Naive thymus-derived CD8-positive, alpha-beta T cell (primary cell): ENCODE measurements around the gene DSTN. TPM values are rescaled to one million over a fixed set of nuclear protein-coding genes. Genes with fewer than 3 reads are reported as not detected.

Experiments
- ATAC-seq, 2 donors: fragments of 150-1000 bp; cut with Tn5 transposase in 1 of 2; sonication (Bioruptor Pico), chemical (Tn5 transposase) in 1 of 2; 1 replicate in 1 of 2; 2 replicates in 1 of 2; pipeline ENCODE4 v1.10.0; 2021; ENCODE audit warnings: mild to moderate bottlenecking in 2 of 2, moderate library complexity in 2 of 2
- POLR2A ChIA-PET: fragments of 350-600 bp; sonication (Branson Sonifier 250); formaldehyde crosslinking; loops from one replicate; lab custom pipeline; 2021; ENCODE audit warnings: antibody characterized with exemption; lab: Charles Lee
- DNase-seq, 10 donors: peaks; one replicate each; pipeline versions ENCODE4 v3.0.0 to v3.0.0-alpha.2; 2020 to 2022
- H3K27ac Mint-ChIP-seq, 10 donors: one replicate each; pipeline ENCODE4 v1.8.0; 2020 to 2022; ENCODE audit warnings: mild to moderate bottlenecking in 10 of 10, mixed read lengths in 10 of 10, moderate library complexity in 4 of 10, inconsistent platforms in 1 of 10
- H3K27me3 Mint-ChIP-seq, 5 donors: one replicate each; pipeline ENCODE4 v1.8.0; 2021 to 2022; ENCODE audit warnings: mixed read lengths in 5 of 5
- H3K36me3 Mint-ChIP-seq, 3 donors: one replicate each; pipeline ENCODE4 v1.8.0; 2020 to 2022; ENCODE audit warnings: mixed read lengths in 3 of 3, mild to moderate bottlenecking in 2 of 3, inconsistent platforms in 1 of 3
- H3K4me1 Mint-ChIP-seq, 4 donors: one replicate each; pipeline ENCODE4 v1.8.0; 2021 to 2022; ENCODE audit warnings: mixed read lengths in 4 of 4
- H3K4me3 Mint-ChIP-seq, 10 donors: one replicate each; pipeline ENCODE4 v1.8.0; 2020 to 2022; ENCODE audit warnings: mild to moderate bottlenecking in 10 of 10, mixed read lengths in 10 of 10, moderate library complexity in 6 of 10, inconsistent platforms in 1 of 10
- H3K9me3 Mint-ChIP-seq, 9 donors: one replicate each; pipeline ENCODE4 v1.8.0; 2020 to 2022; ENCODE audit warnings: mixed read lengths in 9 of 9, mild to moderate bottlenecking in 3 of 9, inconsistent platforms in 1 of 9, moderate library complexity in 1 of 9
- polyA plus RNA-seq, 3 donors: library from polyadenylated mRNA; unstranded; fragments of 300-500 nt; fragmentation: Illumina TruSeq; gene quantifications; one replicate each; pipeline ENCODE4 v1.2.3, GENCODE V29; 2021
- total RNA-seq, 8 experiments: library from RNA in 2 of 8; stranded (reverse) in 2 of 8; gene quantifications; one replicate each; pipeline ENCODE4 v1.2.3 and lab custom pipeline; 2021 to 2026

DSTN gene
- total and polyA plus RNA-seq, 5 experiments from 2014 or later, result 28.4 to 140 (median 75.1) TPM

DNA sequence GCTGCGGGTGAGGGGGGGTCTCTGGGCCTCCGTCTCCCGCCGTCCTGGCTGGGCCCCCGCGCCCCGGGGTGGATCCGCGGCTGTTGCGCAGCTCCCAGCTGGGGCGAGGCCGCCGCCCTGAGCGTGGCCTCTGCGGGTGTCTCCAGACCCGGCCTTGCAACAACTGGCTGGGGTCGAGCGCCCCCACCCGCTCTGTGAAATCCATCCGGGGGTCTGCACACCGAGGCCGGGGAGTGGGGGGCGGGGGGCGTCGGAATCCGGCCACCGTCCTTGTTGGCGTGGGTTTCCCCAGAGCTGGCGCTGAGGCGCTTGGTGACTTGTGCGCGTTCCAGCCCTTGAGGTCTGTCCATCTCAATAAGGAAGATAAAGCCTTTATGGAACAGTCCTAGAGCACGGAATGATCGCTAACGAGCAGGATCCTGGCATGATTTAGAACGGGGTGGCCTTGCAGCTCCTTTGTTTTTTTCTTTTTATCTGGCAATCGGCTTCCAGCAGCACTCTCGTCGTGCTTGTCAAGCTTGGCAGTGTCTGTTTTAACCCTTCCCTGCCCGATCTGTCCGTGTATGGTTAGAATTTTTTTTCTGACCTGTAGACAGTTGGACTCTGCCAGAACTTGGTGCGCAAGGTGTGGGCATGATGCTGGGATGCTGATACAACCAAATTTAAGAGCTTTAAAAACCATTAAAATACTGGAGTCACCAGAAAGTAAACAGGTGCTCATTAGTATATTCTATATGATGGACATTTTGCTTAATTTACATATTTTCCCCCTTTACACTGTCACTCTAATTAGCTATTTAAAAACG is 675 bp downstream of the DSTN start:
- Mint-ChIP-seq H3K36me3 (peaks cover 0 to 3% (median 2%) of the 10 kb centered on the region in 3 donors), H3K27me3 (peaks cover 0 to 6% (median 0%) of the 10 kb centered on the region in 5 donors), H3K4me3 (peak overlapping the region; percentile 91 to 97 (median 94)), H3K9me3 (peaks cover 0 to 3% (median 0%) of the 10 kb centered on the region in 9 donors), H3K27ac (peak overlapping the region; percentile 75 to 98 (median 91)), H3K4me1 (peaks cover 19 to 37% (median 34%) of the 10 kb centered on the region in 4 donors)
- POLR2A ChIA-PET, result interaction anchor here (0.7 to 2.2 kb wide), 9 partner anchors 40 to 1223 kb away, joined by 3 to 19 read pairs (median 4); partner anchors contain the start of genes KAT14, PET117 and RRBP1
- DNase-seq (peak in 5 of 10 donors; percentile 3 to 40 (median 10)), ATAC-seq (peak; percentile 36 to 40)

DNA sequence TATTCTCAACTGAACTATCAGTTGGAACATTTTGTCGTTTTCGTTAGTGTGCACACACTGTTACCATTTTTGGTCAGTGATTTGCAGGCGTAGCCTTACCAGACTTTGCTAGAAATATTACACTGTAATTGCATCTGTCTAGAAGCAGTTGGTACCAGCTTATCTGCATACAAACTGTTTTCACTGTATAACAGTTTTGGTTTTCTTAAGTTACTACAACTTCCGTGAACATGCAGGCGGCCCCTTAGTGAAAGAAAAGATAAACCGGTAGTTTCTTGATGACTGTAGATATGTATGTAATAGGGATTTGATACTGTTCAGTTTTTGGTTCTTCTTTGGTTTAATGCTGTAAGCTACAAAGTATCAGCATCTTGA is 1.3 kb downstream of the DSTN start:
- peaks cover 0 to 2% (median 0%) of the 10 kb centered on the region in 9 donors for H3K9me3 Mint-ChIP-seq
- H3K36me3 Mint-ChIP-seq, result peaks cover 0 to 8% (median 2%) of the 10 kb centered on the region in 3 donors
- DNase-seq (peak in 3 of 10 donors; percentile 14 to 21 (median 19)), ATAC-seq (no peak)
- H3K27ac Mint-ChIP-seq, result peak overlapping the region in 9 of 10 donors; percentile 75 to 98 (median 91)
- H3K27me3 Mint-ChIP-seq, result peaks cover 0 to 6% (median 0%) of the 10 kb centered on the region in 5 donors
- POLR2A ChIA-PET, result interaction anchor here (0.7 to 2.2 kb wide), 7 partner anchors 40 to 842 kb away, joined by 3 to 19 read pairs (median 5); partner anchors contain the start of genes KAT14, PET117 and RRBP1
- peak overlapping the region; percentile 91 to 97 (median 94) for H3K4me3 Mint-ChIP-seq
- H3K4me1 Mint-ChIP-seq, result peaks cover 22 to 39% (median 38%) of the 10 kb centered on the region in 4 donors

DNA sequence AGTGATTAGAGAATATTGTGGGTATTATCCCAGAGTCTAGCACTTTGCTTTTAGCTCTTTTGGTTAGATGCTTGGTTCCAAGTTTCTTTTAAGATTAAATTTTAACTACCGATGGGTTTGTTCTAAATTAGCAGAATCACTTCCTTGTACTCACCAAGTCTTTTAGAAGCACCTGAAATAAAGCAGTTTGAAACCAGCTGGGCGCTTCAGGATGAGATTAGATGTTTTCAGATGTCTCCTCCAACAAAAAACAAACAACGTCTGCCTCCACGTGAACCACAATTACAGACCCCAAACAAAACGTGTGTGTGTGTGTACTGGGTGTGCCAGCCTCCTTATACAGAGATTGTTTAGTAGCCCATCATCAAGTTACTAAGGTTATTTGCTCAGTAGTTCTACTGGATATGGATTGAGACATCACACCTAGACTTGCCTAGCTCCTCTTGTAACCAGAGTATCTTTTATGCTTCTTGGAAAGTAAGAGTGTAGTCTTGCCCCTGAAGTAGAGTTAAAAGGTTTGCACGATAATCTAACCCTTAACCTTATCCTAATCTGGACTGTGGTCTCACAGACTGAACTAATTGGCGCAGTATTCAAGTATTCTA is 2.3 kb downstream of the DSTN start:
- POLR2A ChIA-PET, result interaction anchor here (0.6 kb wide), 1 partner anchor 13 kb away, joined by 5 read pairs; no protein-coding TSS in a partner anchor
- DNase-seq (no peak), ATAC-seq (no peak)
- peaks cover 0 to 6% (median 0%) of the 10 kb centered on the region in 5 donors for H3K27me3 Mint-ChIP-seq
- peak overlapping the region in 8 of 10 donors; percentile 11 to 96 (median 39) for H3K4me3 Mint-ChIP-seq
- H3K9me3 Mint-ChIP-seq, result no peaks in the 10 kb centered on the region
- peak overlapping the region in 1 of 10 donors; percentile 63 for H3K27ac Mint-ChIP-seq
- peaks cover 0 to 13% (median 2%) of the 10 kb centered on the region in 3 donors for H3K36me3 Mint-ChIP-seq
- peaks cover 22 to 41% (median 38%) of the 10 kb centered on the region in 4 donors for H3K4me1 Mint-ChIP-seq

DNA sequence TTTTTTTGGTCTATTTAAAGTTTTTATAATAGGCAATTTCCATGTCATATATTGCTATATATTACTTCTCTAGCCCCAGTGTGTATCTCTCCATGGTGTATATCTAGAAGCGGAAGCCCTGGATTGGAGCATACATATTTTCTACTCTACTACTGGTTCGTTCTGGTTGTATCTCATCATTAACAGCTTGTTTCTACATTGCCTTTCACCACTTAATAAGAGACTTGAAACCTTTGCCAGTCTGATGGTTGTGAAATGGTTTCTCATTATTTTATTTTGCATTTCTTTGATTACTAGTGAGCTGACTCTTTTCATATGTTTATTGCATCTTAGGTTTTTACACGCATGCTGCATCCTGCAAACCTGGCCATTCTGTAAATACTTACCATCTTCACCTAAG is 3.6 kb downstream of the DSTN start:
- ATAC-seq (no peak), DNase-seq (no peak)
- POLR2A ChIA-PET, result no interaction called here
- no peaks in the 10 kb centered on the region for H3K9me3 Mint-ChIP-seq
- peaks cover 22 to 41% (median 37%) of the 10 kb centered on the region in 4 donors for H3K4me1 Mint-ChIP-seq
- peaks cover 0 to 13% (median 2%) of the 10 kb centered on the region in 3 donors for H3K36me3 Mint-ChIP-seq
- H3K27ac Mint-ChIP-seq, result no peak overlapping the region
- H3K27me3 Mint-ChIP-seq, result no peaks in the 10 kb centered on the region
- no peak overlapping the region for H3K4me3 Mint-ChIP-seq

- peaks cover 0 to 19% (median 3%) of the 10 kb centered on the region in 3 donors for H3K36me3 Mint-ChIP-seq
- no peaks in the 10 kb centered on the region for H3K27me3 Mint-ChIP-seq
- ATAC-seq, result no peak
- H3K27ac Mint-ChIP-seq, result no peak overlapping the region
- peaks cover 25 to 48% (median 47%) of the 10 kb centered on the region in 4 donors for H3K4me1 Mint-ChIP-seq
- no peaks in the 10 kb centered on the region for H3K9me3 Mint-ChIP-seq
- no peak overlapping the region for H3K4me3 Mint-ChIP-seq
- DNase-seq, result no peak
- POLR2A ChIA-PET, result no interaction called here
Observed at GRCh38 chr20:17576215-17576614, 6.3 kb downstream of the DSTN start.

DNA sequence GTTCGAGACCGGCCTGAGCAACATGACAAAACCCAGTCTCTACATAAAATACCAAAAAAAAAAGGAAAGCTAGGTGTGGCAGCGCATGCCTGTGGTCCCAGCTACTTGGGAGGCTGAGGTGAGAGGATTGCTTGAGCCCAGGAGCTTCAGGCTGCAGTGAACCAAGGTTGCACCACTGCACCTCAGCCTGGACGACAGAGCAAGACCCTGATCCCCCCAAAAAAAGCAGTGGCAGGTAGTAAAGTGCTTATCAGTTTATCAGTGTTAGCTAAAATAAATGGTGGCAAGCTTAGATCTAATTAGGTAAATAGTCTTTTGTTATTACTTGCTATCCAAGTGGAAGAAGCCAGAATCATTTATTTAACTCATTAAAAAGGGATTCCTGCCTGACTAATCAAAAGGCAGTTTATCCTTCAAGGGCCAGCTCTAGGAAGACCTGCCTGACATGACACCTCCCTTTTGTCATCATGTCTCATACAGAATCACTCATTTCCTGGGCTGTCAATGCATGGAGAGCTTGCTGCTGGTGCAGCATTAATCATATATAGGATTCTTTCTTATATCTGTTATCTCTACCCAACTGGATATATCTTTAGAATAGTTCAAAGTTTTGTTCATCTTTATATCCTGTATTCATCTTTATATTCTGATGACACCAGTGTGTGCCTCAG is 9.6 kb downstream of the DSTN start:
- Mint-ChIP-seq H3K27ac (peak overlapping the region in 1 of 10 donors; percentile 58), H3K36me3 (peaks cover 0 to 19% (median 2%) of the 10 kb centered on the region in 3 donors), H3K27me3 (no peaks in the 10 kb centered on the region), H3K4me3 (no peak overlapping the region), H3K4me1 (peaks cover 18 to 37% (median 28%) of the 10 kb centered on the region in 4 donors), H3K9me3 (no peaks in the 10 kb centered on the region)
- ATAC-seq (no peak), DNase-seq (no peak)
- POLR2A ChIA-PET, result interaction anchor here (1.0 kb wide), 1 partner anchor 31 kb away, joined by 3 read pairs; no protein-coding TSS in a partner anchor

- POLR2A ChIA-PET, result no interaction called here
- ATAC-seq (no peak), DNase-seq (no peak)
- Mint-ChIP-seq H3K4me1 (peaks cover 19 to 40% (median 29%) of the 10 kb centered on the region in 4 donors), H3K4me3 (peak overlapping the region in 1 of 10 donors; percentile 2), H3K27ac (peak overlapping the region in 2 of 10 donors; percentile 10 to 32), H3K9me3 (no peaks in the 10 kb centered on the region), H3K27me3 (no peaks in the 10 kb centered on the region), H3K36me3 (peaks cover 0 to 20% (median 2%) of the 10 kb centered on the region in 3 donors)
Observed at GRCh38 chr20:17580895-17581294, 11.0 kb downstream of the DSTN start.

DNA sequence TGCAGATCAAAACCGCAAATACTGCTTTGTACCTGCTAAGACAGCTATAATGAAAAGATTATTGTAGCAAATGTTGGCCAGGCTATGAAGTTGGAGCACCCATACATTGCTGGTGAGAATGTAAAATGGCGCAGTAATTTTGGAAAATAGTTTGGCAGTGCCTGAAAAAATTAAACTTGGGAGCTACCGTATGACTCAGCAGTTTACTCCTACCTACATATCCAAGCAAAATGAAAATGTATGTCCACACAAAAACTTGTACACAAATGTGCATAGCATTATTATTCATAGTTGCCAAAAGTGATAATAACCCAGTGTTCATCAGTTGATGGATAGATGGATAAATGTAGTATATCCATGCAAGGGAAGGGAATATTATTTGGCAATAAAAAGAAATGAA is 13.3 kb downstream of the DSTN start:
- Mint-ChIP-seq H3K4me3 (no peak overlapping the region), H3K27ac (no peak overlapping the region), H3K27me3 (no peaks in the 10 kb centered on the region), H3K36me3 (peaks cover 0 to 18% (median 2%) of the 10 kb centered on the region in 3 donors), H3K4me1 (peaks cover 20 to 50% (median 35%) of the 10 kb centered on the region in 4 donors), H3K9me3 (no peaks in the 10 kb centered on the region)
- POLR2A ChIA-PET, result no interaction called here
- no peak for ATAC-seq
- DNase-seq, result no peak

GRCh38 chr20:17584689-17585088 is 14.8 kb downstream of the DSTN start:
- Mint-ChIP-seq H3K36me3 (peaks cover 0 to 14% (median 2%) of the 10 kb centered on the region in 3 donors), H3K4me1 (peaks cover 17 to 47% (median 33%) of the 10 kb centered on the region in 4 donors), H3K27ac (peak overlapping the region in 1 of 10 donors; percentile 5), H3K27me3 (no peaks in the 10 kb centered on the region), H3K4me3 (no peak overlapping the region), H3K9me3 (no peaks in the 10 kb centered on the region)
- POLR2A ChIA-PET, result interaction anchor here (0.7 kb wide), 2 partner anchors 10 to 13 kb away, joined by 5 read pairs; no protein-coding TSS in a partner anchor
- ATAC-seq, result no peak
- DNase-seq, result no peak

- Mint-ChIP-seq H3K27ac (no peak overlapping the region), H3K36me3 (peaks cover 0 to 12% (median 0%) of the 10 kb centered on the region in 3 donors), H3K27me3 (no peaks in the 10 kb centered on the region), H3K9me3 (no peaks in the 10 kb centered on the region), H3K4me1 (peaks cover 8 to 44% (median 25%) of the 10 kb centered on the region in 4 donors), H3K4me3 (no peak overlapping the region)
- POLR2A ChIA-PET, result no interaction called here
- ATAC-seq (no peak), DNase-seq (no peak)
Observed at GRCh38 chr20:17586250-17586649, 16.4 kb downstream of the DSTN start.

- Mint-ChIP-seq H3K9me3 (no peaks in the 10 kb centered on the region), H3K27me3 (no peaks in the 10 kb centered on the region), H3K4me1 (peaks cover 6 to 46% (median 26%) of the 10 kb centered on the region in 4 donors), H3K36me3 (peaks cover 0 to 19% (median 0%) of the 10 kb centered on the region in 3 donors), H3K27ac (peak overlapping the region in 1 of 10 donors; percentile 18), H3K4me3 (no peak overlapping the region)
- POLR2A ChIA-PET, result no interaction called here
- DNase-seq (no peak), ATAC-seq (no peak)
Observed at GRCh38 chr20:17587148-17587547, 17.3 kb downstream of the DSTN start.

- Mint-ChIP-seq H3K36me3 (peaks cover 0 to 21% (median 2%) of the 10 kb centered on the region in 3 donors), H3K9me3 (no peaks in the 10 kb centered on the region), H3K27ac (peak overlapping the region in 2 of 10 donors; percentile 58 to 75), H3K4me3 (no peak overlapping the region), H3K4me1 (peaks cover 10 to 43% (median 25%) of the 10 kb centered on the region in 4 donors), H3K27me3 (no peaks in the 10 kb centered on the region)
- POLR2A ChIA-PET, result no interaction called here
- DNase-seq (no peak), ATAC-seq (no peak)
Observed at GRCh38 chr20:17587824-17588223, 17.9 kb downstream of the DSTN start.
